ENCODE results near the gene MROH9.

DNA sequence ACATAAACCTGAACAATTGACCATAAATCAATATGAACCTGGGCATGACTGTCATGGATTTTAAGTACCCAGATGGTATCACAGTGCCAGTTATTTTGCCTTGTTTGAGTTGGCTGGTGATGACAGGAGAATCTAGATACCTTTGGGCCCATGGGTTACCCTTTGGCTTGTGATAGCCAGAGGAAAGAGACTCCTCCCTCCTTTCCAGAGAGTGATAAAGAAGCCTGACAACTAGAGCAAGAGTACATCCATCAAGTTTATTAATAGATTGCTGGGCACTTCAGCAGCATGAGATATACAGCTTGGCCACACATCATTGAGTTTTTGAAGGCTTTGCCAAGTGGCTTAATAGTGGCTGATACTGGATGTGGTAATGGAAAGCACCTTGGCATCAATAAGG lies 148.8 kb downstream of the MROH9 start:
- TF ChIP-seq POLR2AphosphoS5 (IDR thresholded peaks at IDR 0.05) (no peak), EP300 (IDR thresholded peaks at IDR 0.05) (no peak), POLR2A (IDR thresholded peaks at IDR 0.05; ENCODE audit: low read depth) (no peak)
- TF ChIP-seq, protein P1, sequence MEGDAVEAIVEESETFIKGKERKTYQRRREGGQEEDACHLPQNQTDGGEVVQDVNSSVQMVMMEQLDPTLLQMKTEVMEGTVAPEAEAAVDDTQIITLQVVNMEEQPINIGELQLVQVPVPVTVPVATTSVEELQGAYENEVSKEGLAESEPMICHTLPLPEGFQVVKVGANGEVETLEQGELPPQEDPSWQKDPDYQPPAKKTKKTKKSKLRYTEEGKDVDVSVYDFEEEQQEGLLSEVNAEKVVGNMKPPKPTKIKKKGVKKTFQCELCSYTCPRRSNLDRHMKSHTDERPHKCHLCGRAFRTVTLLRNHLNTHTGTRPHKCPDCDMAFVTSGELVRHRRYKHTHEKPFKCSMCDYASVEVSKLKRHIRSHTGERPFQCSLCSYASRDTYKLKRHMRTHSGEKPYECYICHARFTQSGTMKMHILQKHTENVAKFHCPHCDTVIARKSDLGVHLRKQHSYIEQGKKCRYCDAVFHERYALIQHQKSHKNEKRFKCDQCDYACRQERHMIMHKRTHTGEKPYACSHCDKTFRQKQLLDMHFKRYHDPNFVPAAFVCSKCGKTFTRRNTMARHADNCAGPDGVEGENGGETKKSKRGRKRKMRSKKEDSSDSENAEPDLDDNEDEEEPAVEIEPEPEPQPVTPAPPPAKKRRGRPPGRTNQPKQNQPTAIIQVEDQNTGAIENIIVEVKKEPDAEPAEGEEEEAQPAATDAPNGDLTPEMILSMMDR (IDR thresholded peaks at IDR 0.05), result no peak
